K562 (cell line): Measurements from ENCODE around the gene RPL38. TPM values are rescaled to one million over a fixed set of nuclear protein-coding genes. Genes with fewer than 3 reads are reported as not detected.

Experiments
- ATF7 ChIP-seq: fragments of 450-650 bp; IDR thresholded peaks from 2 replicates; pipeline ENCODE4 v1.7.1; 2014; ENCODE audit warnings: mild to moderate bottlenecking, moderate library complexity
- CBFB ChIP-seq: sonication (generic); formaldehyde crosslinking; IDR thresholded peaks from 2 replicates; pipeline ENCODE4 v1.4.0; 2020; ENCODE audit warnings: mild to moderate bottlenecking, missing genetic modification reagents
- CBX3 ChIP-seq, 2 experiments: IDR thresholded peaks; 1 replicate in 1 of 2; 2 replicates in 1 of 2; pipeline ENCODE4 v1.6.1; 2012; ENCODE audit warnings: inconsistent platforms in 2 of 2, low read length in 2 of 2, borderline replicate concordance in 1 of 2, control low read depth in 1 of 2
- COPS2 ChIP-seq: fragments of 450-650 bp; conservative IDR thresholded peaks from 2 replicates; pipeline ENCODE4 v1.6.1; 2016; ENCODE audit warnings: mild to moderate bottlenecking, moderate library complexity
- MTF1 ChIP-seq: fragments of 250-450 bp; sonication (Bioruptor Pico); IDR thresholded peaks from 2 replicates; pipeline ENCODE4 v1.9.0; 2021; ENCODE audit warnings: moderate library complexity, mild to moderate bottlenecking, inconsistent platforms, borderline replicate concordance
- MXD1 ChIP-seq: fragments of 250-450 bp; sonication (Bioruptor Pico); IDR thresholded peaks from 2 replicates; pipeline ENCODE4 v1.8.0; 2021; ENCODE audit warnings: borderline replicate concordance, mild to moderate bottlenecking, moderate library complexity; ENCODE audit not compliant: poor library complexity, severe bottlenecking
- RAD21 ChIP-seq, 2 experiments: fragments of 250-450 bp in 1 of 2; fragments of 450-650 bp in 1 of 2; sonication (Bioruptor Pico) in 1 of 2; formaldehyde crosslinking in 1 of 2; IDR thresholded peaks in 1 of 2; conservative IDR thresholded peaks in 1 of 2; 2 replicates each; pipeline versions ENCODE4 v1.4.0 to v1.8.0; 2020 to 2022; ENCODE audit warnings: mild to moderate bottlenecking in 2 of 2, moderate library complexity in 1 of 2
- SMAD3 ChIP-seq: fragments of 450-650 bp; formaldehyde crosslinking; conservative IDR thresholded peaks from 2 replicates; pipeline ENCODE4 v1.4.0; 2020; ENCODE audit warnings: mild to moderate bottlenecking
- SRSF3 ChIP-seq: fragments of 200-400 bp; formaldehyde crosslinking; IDR thresholded peaks from 2 replicates; pipeline ENCODE4 v1.6.1; 2016; ENCODE audit warnings: mild to moderate bottlenecking, low read length, moderate library complexity; ENCODE audit not compliant: insufficient read depth
- TAF7 ChIP-seq: fragments of 450-650 bp; IDR thresholded peaks from 2 replicates; pipeline ENCODE4 v1.6.1; 2016; ENCODE audit warnings: missing genetic modification characterization, missing compliant biosample characterization
- XRCC3 ChIP-seq: fragments of 450-650 bp; IDR thresholded peaks from 2 replicates; pipeline ENCODE4 v1.6.1; 2017; ENCODE audit warnings: mild to moderate bottlenecking, moderate library complexity
- ZFP36 ChIP-seq: fragments of 150-350 bp; IDR thresholded peaks from 2 replicates; pipeline ENCODE4 v1.6.1; 2018; ENCODE audit warnings: low read length, low read depth; ENCODE audit not compliant: partially characterized antibody
- ZNF408 ChIP-seq: fragments of 250-450 bp; sonication (Bioruptor Pico); IDR thresholded peaks from 2 replicates; pipeline ENCODE4 v1.4.0; 2020; ENCODE audit warnings: low read depth, mild to moderate bottlenecking, moderate library complexity
- polyA plus RNA-seq, 8 experiments: library from polyadenylated mRNA; depleted of rRNA in 4 of 8; stranded (reverse) in 5 of 8; unstranded in 3 of 8; fragments of >200 nt; fragmentation: Nextera tagmentation in 2 of 8; fragmentation: Illumina TruSeq in 1 of 8; extraction: Ambion mirVana in 2 of 8; extraction: Trizol in 1 of 8; gene quantifications; 2 replicates each; pipeline versions ENCODE4 v1.2.1 to v1.2.3, GENCODE V29; 2011 to 2014; ENCODE audit warnings: inconsistent platforms in 1 of 8, missing spikeins in 1 of 8
- total RNA-seq, 7 experiments: library from RNA; depleted of rRNA in 6 of 7; stranded (reverse); fragments of >200 nt in 6 of 7; fragmentation: Illumina TruSeq in 2 of 7; extraction: Trizol in 2 of 7; gene quantifications; 2 replicates each; pipeline versions ENCODE4 v1.2.1 to v1.2.3, GENCODE V29; 2011 to 2021; ENCODE audit warnings: low replicate concordance in 1 of 7
- TF ChIP-seq, protein P1 (sequence below): fragments of 250-450 bp; sonication (Bioruptor Pico); IDR thresholded peaks from 2 replicates; pipeline ENCODE4 v1.5.0; 2021; ENCODE audit warnings: mild to moderate bottlenecking, moderate library complexity
- TF ChIP-seq, protein P2 (sequence below): fragments of 250-450 bp; sonication (Bioruptor Pico); IDR thresholded peaks from 2 replicates; pipeline ENCODE4 v1.8.0; 2022; ENCODE audit warnings: inconsistent platforms, mild to moderate bottlenecking, moderate library complexity, borderline replicate concordance
- TF ChIP-seq, protein P3 (sequence below): IDR thresholded peaks from 2 replicates; pipeline ENCODE4 v1.6.1; 2011; ENCODE audit not compliant: insufficient read length; ENCODE audit errors: extremely low read depth
- TF ChIP-seq, protein P4 (sequence below), 2 experiments: IDR thresholded peaks; 2 replicates each; pipeline ENCODE4 v1.6.1; 2012; ENCODE audit warnings: improper control_type of control experiment in 2 of 2, low read depth in 2 of 2, low read length in 2 of 2, borderline replicate concordance in 1 of 2

RPL38 gene
- total and polyA plus RNA-seq, 9 of the 15 experiments (the other 6 are each of a cell fraction or from before 2014, with no cell fraction given): 1,224 to 3,864 (median 1,939) TPM

- TF ChIP-seq, protein P1, sequence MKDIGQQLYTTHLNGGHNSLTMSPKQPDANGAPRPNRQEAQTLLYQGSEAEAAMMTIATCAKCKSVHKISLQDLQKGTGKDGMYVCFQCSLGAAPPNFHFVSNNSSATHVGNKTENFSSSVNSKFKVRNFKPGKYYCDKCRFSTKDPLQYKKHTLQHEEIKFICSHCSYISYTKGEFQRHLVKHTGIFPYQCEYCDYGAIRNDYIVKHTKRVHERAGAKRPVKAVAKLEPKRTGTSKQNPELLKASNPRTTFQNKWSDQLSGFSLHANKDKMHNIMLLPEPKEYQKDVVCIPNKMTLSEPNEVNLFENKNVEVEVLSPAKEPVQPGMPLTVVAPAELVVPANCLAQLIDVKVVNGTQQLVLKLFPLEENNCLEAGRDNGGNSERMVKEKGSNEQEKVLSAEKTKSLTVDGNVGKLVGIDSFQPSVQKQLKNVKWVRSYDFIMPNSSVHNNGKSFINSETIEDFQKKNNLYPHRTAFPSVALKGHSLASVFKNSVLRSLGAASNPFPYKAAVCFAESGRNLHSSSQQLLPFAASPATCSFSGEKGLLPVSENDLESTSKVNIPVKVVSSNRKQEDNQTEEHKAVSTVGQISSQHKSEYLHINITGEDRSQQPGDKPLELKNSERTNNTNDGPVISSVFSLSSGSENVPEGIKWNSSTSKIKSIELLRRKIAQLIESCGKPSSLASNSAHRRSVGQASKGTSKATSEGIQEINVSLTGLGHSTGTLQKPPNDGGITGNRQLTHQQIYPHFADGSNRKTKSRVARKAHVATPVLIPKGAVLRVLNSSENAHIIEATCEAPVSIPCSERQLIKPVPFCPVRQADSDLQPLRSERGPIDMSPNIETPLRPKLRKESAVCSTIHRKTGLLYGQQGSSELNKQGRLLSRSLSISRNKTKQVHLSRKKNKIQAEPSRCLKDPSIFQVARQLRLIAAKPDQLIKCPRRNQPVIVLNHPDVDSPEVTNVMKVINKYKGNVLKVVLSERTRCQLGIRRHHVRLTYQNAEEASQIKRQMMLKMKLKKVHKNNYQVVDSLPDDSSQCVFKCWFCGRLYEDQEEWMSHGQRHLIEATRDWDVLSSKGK (CRISPR knock-in tag): no peak
- TF ChIP-seq TAF7 (peak; percentile 100), RAD21 (CRISPR knock-in tag; conservative IDR thresholded peaks at IDR 0.05 in 1 of 2, IDR thresholded peaks at IDR 0.05 in 1 of 2) (peak; percentile 51 to 66), ATF7 (peak; percentile 72; the same call in 1 of the 2 replicates), COPS2 (no peak), SRSF3 (0 out of 2 replicates have a peak, but pooled peaks have one; percentile 47), CBFB (CRISPR knock-in tag) (no peak), SMAD3 (CRISPR knock-in tag) (no peak), XRCC3 (no peak), ZFP36 (no peak), ZNF408 (CRISPR knock-in tag) (no peak), MXD1 (no peak), CBX3 (IDR thresholded peaks at IDR 0.05; ENCODE audit: borderline replicate concordance in 1 of 2, low read length in 2 of 2) (peak in 1 of 2 experiments; percentile 66; a peak in 1 of 3 replicates), MTF1 (no peak)
- TF ChIP-seq, protein P2, sequence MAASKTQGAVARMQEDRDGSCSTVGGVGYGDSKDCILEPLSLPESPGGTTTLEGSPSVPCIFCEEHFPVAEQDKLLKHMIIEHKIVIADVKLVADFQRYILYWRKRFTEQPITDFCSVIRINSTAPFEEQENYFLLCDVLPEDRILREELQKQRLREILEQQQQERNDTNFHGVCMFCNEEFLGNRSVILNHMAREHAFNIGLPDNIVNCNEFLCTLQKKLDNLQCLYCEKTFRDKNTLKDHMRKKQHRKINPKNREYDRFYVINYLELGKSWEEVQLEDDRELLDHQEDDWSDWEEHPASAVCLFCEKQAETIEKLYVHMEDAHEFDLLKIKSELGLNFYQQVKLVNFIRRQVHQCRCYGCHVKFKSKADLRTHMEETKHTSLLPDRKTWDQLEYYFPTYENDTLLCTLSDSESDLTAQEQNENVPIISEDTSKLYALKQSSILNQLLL (CRISPR knock-in tag): no peak
- TF ChIP-seq, protein P3, sequence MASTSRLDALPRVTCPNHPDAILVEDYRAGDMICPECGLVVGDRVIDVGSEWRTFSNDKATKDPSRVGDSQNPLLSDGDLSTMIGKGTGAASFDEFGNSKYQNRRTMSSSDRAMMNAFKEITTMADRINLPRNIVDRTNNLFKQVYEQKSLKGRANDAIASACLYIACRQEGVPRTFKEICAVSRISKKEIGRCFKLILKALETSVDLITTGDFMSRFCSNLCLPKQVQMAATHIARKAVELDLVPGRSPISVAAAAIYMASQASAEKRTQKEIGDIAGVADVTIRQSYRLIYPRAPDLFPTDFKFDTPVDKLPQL: peak; percentile 84
- TF ChIP-seq, protein P4, sequence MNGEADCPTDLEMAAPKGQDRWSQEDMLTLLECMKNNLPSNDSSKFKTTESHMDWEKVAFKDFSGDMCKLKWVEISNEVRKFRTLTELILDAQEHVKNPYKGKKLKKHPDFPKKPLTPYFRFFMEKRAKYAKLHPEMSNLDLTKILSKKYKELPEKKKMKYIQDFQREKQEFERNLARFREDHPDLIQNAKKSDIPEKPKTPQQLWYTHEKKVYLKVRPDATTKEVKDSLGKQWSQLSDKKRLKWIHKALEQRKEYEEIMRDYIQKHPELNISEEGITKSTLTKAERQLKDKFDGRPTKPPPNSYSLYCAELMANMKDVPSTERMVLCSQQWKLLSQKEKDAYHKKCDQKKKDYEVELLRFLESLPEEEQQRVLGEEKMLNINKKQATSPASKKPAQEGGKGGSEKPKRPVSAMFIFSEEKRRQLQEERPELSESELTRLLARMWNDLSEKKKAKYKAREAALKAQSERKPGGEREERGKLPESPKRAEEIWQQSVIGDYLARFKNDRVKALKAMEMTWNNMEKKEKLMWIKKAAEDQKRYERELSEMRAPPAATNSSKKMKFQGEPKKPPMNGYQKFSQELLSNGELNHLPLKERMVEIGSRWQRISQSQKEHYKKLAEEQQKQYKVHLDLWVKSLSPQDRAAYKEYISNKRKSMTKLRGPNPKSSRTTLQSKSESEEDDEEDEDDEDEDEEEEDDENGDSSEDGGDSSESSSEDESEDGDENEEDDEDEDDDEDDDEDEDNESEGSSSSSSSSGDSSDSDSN (IDR thresholded peaks at IDR 0.05; ENCODE audit: borderline replicate concordance in 1 of 2, low read depth in 2 of 2, low read length in 2 of 2): no peak
These were observed at the start of gene RPL38 (continued) for GRCh38 chr17:74203439-74204240.
